CD4-positive, alpha-beta T cell (primary cell): ENCODE data around the gene RAB1B. TPM values are rescaled to one million over a fixed set of nuclear protein-coding genes. Genes with fewer than 3 reads are reported as not detected.

ENCODE experiments used
- ATAC-seq: fragments of 200-7000 bp; cut with Tn5 transposase; one replicate; pipeline ENCODE4 v1.10.0; 2022; ENCODE audit warnings: mild to moderate bottlenecking; ENCODE audit not compliant: poor library complexity
- CTCF ChIA-PET: fragments of 350-600 bp; sonication (Branson Sonifier 250); formaldehyde crosslinking; loops from one replicate; lab custom pipeline; 2021; ENCODE audit warnings: antibody characterized with exemption, inconsistent platforms; lab: Charles Lee
- POLR2A ChIA-PET: fragments of 350-600 bp; sonication (Branson Sonifier 250); formaldehyde crosslinking; loops from one replicate; lab custom pipeline; 2021; ENCODE audit warnings: antibody characterized with exemption, inconsistent platforms; lab: Charles Lee
- DNase-seq, 14 experiments: peaks; one replicate each; pipeline ENCODE4 v3.0.0-alpha.2; 2013 to 2020; ENCODE audit warnings: mixed read lengths in 2 of 14
- H3K27ac ChIP-seq, 2 donors: one replicate each; pipeline versions ENCODE4 v1.5.1 to v1.7.0; 2013; ENCODE audit warnings: low read length in 2 of 2, low read depth in 1 of 2, mild to moderate bottlenecking in 1 of 2
- H3K27me3 ChIP-seq, 2 experiments: 1 replicate in 1 of 2; 2 replicates in 1 of 2; pipeline versions ENCODE4 v1.6.1 to v1.7.0; 2013; ENCODE audit warnings: low read length in 2 of 2, control low read depth in 1 of 2, mild to moderate bottlenecking in 1 of 2, moderate library complexity in 1 of 2; ENCODE audit not compliant: insufficient read depth in 2 of 2, control insufficient read depth in 1 of 2
- H3K36me3 ChIP-seq: one replicate; pipeline ENCODE4 v1.6.1; 2013; ENCODE audit warnings: low read length, control low read depth; ENCODE audit not compliant: insufficient read depth
- H3K4me1 ChIP-seq: one replicate; pipeline ENCODE4 v1.6.1; 2013; ENCODE audit warnings: low read length, control low read depth; ENCODE audit not compliant: insufficient read depth
- H3K4me3 ChIP-seq: one replicate; pipeline ENCODE4 v1.5.1; 2013; ENCODE audit warnings: mild to moderate bottlenecking, low read length, moderate library complexity
- H3K9me3 ChIP-seq, 2 experiments: 1 replicate in 1 of 2; 2 replicates in 1 of 2; pipeline versions ENCODE4 v1.6.1 to v1.7.0; 2013; ENCODE audit warnings: low read length in 2 of 2, mild to moderate bottlenecking in 2 of 2, control low read depth in 1 of 2, moderate library complexity in 1 of 2; ENCODE audit not compliant: control insufficient read depth in 1 of 2, insufficient read depth in 1 of 2
- H3K27ac Mint-ChIP-seq: one replicate; pipeline ENCODE4 v1.8.0; 2020; ENCODE audit warnings: mixed read lengths
- H3K27me3 Mint-ChIP-seq: one replicate; pipeline ENCODE4 v1.8.0; 2021; ENCODE audit warnings: mixed read lengths
- H3K36me3 Mint-ChIP-seq: one replicate; pipeline ENCODE4 v1.8.0; 2021; ENCODE audit warnings: low read depth, mixed read lengths
- H3K4me1 Mint-ChIP-seq: one replicate; pipeline ENCODE4 v1.8.0; 2021; ENCODE audit warnings: low read depth, mixed read lengths
- H3K4me3 Mint-ChIP-seq: one replicate; pipeline ENCODE4 v1.8.0; 2020; ENCODE audit warnings: mild to moderate bottlenecking, mixed read lengths
- H3K9me3 Mint-ChIP-seq: one replicate; pipeline ENCODE4 v1.8.0; 2020; ENCODE audit warnings: mixed read lengths
- intact Hi-C, 2 experiments: fragments of 100-400 bp; cut with DNase I in 1 of 2; cut with micrococcal nuclease in 1 of 2; formaldehyde crosslinking; loops; one replicate each; pipeline versions ENCODE4 v1.15.1 to v1.9.0; 2023 to 2025; cut with DNase I, micrococcal nuclease
- total RNA-seq, 174 experiments: library from RNA in 2 of 174; stranded (reverse) in 2 of 174; gene quantifications; one replicate each; pipeline ENCODE4 v1.2.3 and lab custom pipeline; 2021 to 2026
- TF ChIP-seq, protein P1 (sequence below): fragments of 200-600 bp; IDR thresholded peaks from one replicate; pipeline ENCODE4 v1.8.0; 2022; ENCODE audit warnings: antibody characterized with exemption, mild to moderate bottlenecking

Gene RAB1B
- total RNA-seq, 2 experiments from 2014 or later: 27.4 to 29.4 TPM

DNA sequence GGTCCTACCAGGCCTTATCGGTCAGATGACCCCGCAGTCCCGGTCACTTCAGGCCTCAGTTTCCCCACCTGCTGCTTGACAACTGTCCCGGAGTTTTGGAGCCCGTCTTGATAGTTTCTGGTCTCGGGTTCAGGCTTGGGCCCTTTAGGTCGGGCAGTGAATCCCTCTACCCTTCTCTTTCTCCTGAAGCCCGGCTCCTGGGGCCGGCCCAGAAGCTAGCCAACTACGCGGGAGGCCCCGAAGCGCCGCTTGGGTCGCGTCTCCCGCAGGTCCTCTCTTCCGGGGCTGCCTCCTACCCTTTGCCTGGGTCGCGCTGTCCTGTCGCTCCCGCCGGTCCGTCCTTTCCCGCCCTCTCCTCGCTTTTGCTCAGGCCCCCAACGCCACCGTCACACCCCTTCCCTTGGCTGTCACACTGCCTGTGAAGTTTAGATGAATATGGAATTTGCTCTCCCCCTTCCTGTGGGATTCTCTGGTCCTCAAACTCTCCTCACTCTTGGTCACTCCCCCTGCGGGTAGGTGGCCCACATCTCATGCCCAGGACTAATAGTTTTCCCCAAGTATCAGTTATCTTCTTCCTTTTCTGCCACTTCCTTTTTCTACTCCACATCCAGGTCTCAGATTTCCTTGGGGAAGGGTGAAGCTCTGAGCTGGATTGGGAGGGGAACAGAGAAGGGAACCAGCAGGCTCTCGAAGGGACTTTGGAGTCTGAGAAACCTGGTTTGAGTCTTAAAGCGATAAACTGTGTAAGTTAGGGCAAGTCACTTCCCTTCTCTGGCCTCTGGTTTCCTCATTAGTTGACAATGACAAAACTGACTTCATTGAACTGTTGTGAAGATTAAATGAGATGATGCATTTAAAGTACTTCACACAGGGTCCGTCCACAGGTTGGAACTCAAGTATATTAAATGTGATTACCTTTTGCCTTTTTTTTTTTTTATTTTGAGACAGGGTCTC lies 790 bp downstream of the RAB1B start:
- TF ChIP-seq, protein P1, sequence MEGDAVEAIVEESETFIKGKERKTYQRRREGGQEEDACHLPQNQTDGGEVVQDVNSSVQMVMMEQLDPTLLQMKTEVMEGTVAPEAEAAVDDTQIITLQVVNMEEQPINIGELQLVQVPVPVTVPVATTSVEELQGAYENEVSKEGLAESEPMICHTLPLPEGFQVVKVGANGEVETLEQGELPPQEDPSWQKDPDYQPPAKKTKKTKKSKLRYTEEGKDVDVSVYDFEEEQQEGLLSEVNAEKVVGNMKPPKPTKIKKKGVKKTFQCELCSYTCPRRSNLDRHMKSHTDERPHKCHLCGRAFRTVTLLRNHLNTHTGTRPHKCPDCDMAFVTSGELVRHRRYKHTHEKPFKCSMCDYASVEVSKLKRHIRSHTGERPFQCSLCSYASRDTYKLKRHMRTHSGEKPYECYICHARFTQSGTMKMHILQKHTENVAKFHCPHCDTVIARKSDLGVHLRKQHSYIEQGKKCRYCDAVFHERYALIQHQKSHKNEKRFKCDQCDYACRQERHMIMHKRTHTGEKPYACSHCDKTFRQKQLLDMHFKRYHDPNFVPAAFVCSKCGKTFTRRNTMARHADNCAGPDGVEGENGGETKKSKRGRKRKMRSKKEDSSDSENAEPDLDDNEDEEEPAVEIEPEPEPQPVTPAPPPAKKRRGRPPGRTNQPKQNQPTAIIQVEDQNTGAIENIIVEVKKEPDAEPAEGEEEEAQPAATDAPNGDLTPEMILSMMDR: no peak
- peak in 1 of 14 experiments; percentile 27 for DNase-seq
- no peak for ATAC-seq
- Mint-ChIP-seq H3K36me3 (peaks cover 67% of the 10 kb centered on the region), H3K27me3 (no peaks in the 10 kb centered on the region), H3K9me3 (no peaks in the 10 kb centered on the region), H3K4me1 (peaks cover 51% of the 10 kb centered on the region), H3K4me3 (peak overlapping the region; percentile 96), H3K27ac (peak overlapping the region; percentile 100)
- H3K36me3 ChIP-seq: peaks cover 47% of the 10 kb centered on the region
- H3K4me3 ChIP-seq: peak overlapping the region; percentile 99
- H3K9me3 ChIP-seq: no peaks in the 10 kb centered on the region
- intact Hi-C loops: loop anchor here (1.0 to 10.0 kb wide), 4 partner anchors 13 to 554 kb away; partner anchors contain the start of genes KAT5 (in 1 of the 2), SF3B2 (in 1 of the 2) and YIF1A (in 1 of the 2)
- H3K27me3 ChIP-seq: no peaks in the 10 kb centered on the region
- ChIA-PET POLR2A (interaction anchor here (1.2 to 3.9 kb wide), 3 partner anchors 11 to 103 kb away, joined by 4 to 34 read pairs (median 31); partner anchors contain the start of genes CNIH2 and YIF1A), CTCF (interaction anchor here (5.6 kb wide), 1 partner anchor 12 kb away, joined by 36 read pairs; no protein-coding TSS in a partner anchor)
- peaks cover 58% of the 10 kb centered on the region for H3K4me1 ChIP-seq
- H3K27ac ChIP-seq: peak overlapping the region; percentile 83 to 87

DNA sequence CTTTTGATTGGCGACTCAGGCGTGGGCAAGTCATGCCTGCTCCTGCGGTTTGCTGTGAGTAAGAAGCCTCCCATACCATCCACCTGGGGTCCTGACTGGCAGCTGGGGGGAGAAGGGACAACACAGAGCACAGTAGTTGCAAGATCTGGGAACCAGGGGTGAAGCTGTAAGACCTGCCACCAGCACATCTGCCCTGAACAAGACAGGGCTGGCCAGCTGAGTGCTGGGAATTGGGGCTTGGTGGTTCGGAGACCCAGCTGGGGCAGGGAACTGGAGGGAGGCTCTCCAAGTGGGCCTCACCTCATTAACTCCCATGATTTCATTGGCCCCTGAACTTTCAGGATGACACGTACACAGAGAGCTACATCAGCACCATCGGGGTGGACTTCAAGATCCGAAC lies 3.4 kb downstream of the RAB1B start:
- ChIA-PET POLR2A (interaction anchor here (1.6 kb wide), 1 partner anchor 17 kb away, joined by 5 read pairs; the partner anchor contains the start of gene YIF1A), CTCF (interaction anchor here (0.9 to 1.4 kb wide), 2 partner anchors 49 to 560 kb away, joined by 3 to 5 read pairs; partner anchors contain the start of gene KAT5)
- no peaks in the 10 kb centered on the region for H3K9me3 Mint-ChIP-seq
- no peaks in the 10 kb centered on the region for H3K9me3 ChIP-seq
- H3K36me3 ChIP-seq: peaks cover 54% of the 10 kb centered on the region
- intact Hi-C loops: no loop called here
- H3K27me3 ChIP-seq: no peaks in the 10 kb centered on the region
- H3K27ac ChIP-seq: no peak overlapping the region
- H3K27me3 Mint-ChIP-seq: no peaks in the 10 kb centered on the region
- H3K4me1 Mint-ChIP-seq: peaks cover 48% of the 10 kb centered on the region
- H3K4me3 ChIP-seq: no peak overlapping the region
- no peak overlapping the region for H3K27ac Mint-ChIP-seq
- H3K4me1 ChIP-seq: peaks cover 54% of the 10 kb centered on the region
- no peak for DNase-seq
- TF ChIP-seq, protein P1: no peak
- peaks cover 84% of the 10 kb centered on the region for H3K36me3 Mint-ChIP-seq
- no peak for ATAC-seq
- H3K4me3 Mint-ChIP-seq: peak overlapping the region; percentile 45

DNA sequence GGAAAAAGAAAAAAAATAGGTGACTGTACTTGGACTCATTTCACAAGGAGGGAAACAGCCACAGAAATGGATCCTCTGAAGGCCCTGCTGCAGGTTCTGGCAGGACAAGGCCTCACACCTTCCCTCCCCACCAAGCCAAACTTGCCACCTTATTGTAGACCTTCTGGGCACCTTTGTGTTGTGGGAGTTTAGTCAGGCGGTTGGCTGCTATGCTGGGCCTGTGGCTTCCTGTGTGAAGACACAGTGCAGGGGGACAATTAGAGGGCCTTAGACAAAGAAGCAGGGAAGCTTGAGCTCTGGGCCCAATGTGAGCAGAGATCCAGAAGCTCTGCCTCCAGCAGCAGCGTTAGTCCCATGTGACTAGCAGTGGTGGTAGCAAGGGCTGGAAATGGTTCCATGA lies 4.2 kb downstream of the RAB1B start:
- peaks cover 54% of the 10 kb centered on the region for H3K36me3 ChIP-seq
- TF ChIP-seq, protein P1: no peak
- Mint-ChIP-seq H3K4me3 (peak overlapping the region; percentile 34), H3K36me3 (peaks cover 84% of the 10 kb centered on the region), H3K27me3 (no peaks in the 10 kb centered on the region), H3K27ac (no peak overlapping the region), H3K9me3 (no peaks in the 10 kb centered on the region), H3K4me1 (peaks cover 49% of the 10 kb centered on the region)
- no peaks in the 10 kb centered on the region for H3K9me3 ChIP-seq
- intact Hi-C loops: no loop called here
- POLR2A ChIA-PET: interaction anchor here (1.6 kb wide), 1 partner anchor 17 kb away, joined by 5 read pairs; the partner anchor contains the start of gene YIF1A
- H3K4me3 ChIP-seq: no peak overlapping the region
- H3K4me1 ChIP-seq: peaks cover 55% of the 10 kb centered on the region
- ATAC-seq (no peak), DNase-seq (peak in 2 of 14 experiments; percentile 46 to 64)
- CTCF ChIA-PET: interaction anchor here (1.7 kb wide), 1 partner anchor 10 kb away, joined by 6 read pairs; no protein-coding TSS in a partner anchor
- no peaks in the 10 kb centered on the region for H3K27me3 ChIP-seq
- H3K27ac ChIP-seq: no peak overlapping the region
